ENCODE data around the gene A2M. TPM values are rescaled to one million over a fixed set of nuclear protein-coding genes. Genes with fewer than 3 reads are reported as not detected.

Gene A2M
- total RNA-seq, 2 donors from 2014 or later = 0.66 TPM; not detected in 1

DNA sequence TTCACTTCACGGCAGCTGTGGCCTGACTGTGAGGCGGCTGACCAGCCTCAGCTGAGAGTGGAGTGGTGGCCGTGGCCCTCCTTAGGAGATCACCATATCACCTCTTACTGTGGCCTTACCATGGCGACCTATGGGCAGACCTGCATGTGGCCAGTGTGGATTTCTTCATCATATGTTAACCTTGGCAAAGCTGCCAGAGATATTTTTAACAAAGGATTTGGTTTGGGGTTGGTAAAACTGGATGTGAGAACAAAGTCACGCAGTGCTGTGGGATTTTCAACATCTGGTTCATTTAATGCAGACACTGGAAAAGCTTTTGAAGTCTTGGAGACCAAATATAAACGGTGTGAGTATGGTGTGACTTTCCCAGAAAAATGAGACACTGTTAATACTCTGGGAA, 79.5 kb downstream of the A2M start:
- Mint-ChIP-seq H3K4me3 (no peak overlapping the region), H3K9me3 (peaks cover 8% of the 10 kb centered on the region), H3K4me1 (peaks cover 29% of the 10 kb centered on the region), H3K27ac (no peak overlapping the region), H3K36me3 (ENCODE audit: low read depth) (no peaks in the 10 kb centered on the region), H3K27me3 (ENCODE audit: insufficient read depth) (no peaks in the 10 kb centered on the region)
- Histone ChIP-seq H3K27ac (ENCODE audit: low read depth, low read length) (no peak overlapping the region), H3K9me3 (ENCODE audit: control insufficient read depth, low read length) (no peaks in the 10 kb centered on the region), H3K36me3 (ENCODE audit: control insufficient read depth, insufficient read depth, low read length) (no peaks in the 10 kb centered on the region), H3K4me1 (ENCODE audit: control insufficient read depth, insufficient read depth, low read length) (peaks cover 2% of the 10 kb centered on the region), H3K27me3 (ENCODE audit: control insufficient read depth, insufficient read depth, low read length, poor library complexity, severe bottlenecking) (no peaks in the 10 kb centered on the region), H3K9ac (ENCODE audit: extremely low read depth, low read length, poor library complexity, severe bottlenecking) (no peak overlapping the region), H3K4me3 (ENCODE audit: low read length) (no peak overlapping the region)
- no peak for DNase-seq
- WGBS, 2 experiments (ENCODE audit: insufficient coverage in 1 of 2, insufficient read length in 1 of 2) = 94 to 96% methylated on average over 3 to 6 of the region's 6 CpGs
- TF ChIP-seq, protein P1, sequence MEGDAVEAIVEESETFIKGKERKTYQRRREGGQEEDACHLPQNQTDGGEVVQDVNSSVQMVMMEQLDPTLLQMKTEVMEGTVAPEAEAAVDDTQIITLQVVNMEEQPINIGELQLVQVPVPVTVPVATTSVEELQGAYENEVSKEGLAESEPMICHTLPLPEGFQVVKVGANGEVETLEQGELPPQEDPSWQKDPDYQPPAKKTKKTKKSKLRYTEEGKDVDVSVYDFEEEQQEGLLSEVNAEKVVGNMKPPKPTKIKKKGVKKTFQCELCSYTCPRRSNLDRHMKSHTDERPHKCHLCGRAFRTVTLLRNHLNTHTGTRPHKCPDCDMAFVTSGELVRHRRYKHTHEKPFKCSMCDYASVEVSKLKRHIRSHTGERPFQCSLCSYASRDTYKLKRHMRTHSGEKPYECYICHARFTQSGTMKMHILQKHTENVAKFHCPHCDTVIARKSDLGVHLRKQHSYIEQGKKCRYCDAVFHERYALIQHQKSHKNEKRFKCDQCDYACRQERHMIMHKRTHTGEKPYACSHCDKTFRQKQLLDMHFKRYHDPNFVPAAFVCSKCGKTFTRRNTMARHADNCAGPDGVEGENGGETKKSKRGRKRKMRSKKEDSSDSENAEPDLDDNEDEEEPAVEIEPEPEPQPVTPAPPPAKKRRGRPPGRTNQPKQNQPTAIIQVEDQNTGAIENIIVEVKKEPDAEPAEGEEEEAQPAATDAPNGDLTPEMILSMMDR (conservative IDR thresholded peaks at IDR 0.05) = no peak

DNA sequence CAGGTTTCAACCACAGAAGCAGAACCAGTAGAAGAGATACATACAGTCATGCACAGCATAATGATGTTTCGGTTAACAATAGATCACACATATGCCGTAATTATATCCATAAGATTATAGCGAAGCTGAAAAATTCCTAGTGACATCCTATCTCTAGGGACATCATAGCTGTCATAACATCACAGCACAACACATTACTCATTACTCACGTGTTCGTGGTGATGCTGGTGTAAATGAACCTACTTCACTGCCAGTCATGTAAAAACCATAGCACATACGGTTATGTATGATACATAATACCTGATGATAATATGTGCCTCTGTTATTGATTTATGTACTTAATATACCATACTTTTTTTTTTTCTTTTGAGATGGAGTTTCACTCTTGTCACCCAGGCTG, 81.6 kb downstream of the A2M start:
- H3K9me3 ChIP-seq (ENCODE audit: control insufficient read depth, low read length) = no peaks in the 10 kb centered on the region
- H3K27me3 Mint-ChIP-seq (ENCODE audit: insufficient read depth) = no peaks in the 10 kb centered on the region
- 97 to 100% methylated on average over 2 to 5 of the region's 6 CpGs for WGBS, 2 experiments (ENCODE audit: insufficient coverage in 1 of 2, insufficient read length in 1 of 2)

DNA sequence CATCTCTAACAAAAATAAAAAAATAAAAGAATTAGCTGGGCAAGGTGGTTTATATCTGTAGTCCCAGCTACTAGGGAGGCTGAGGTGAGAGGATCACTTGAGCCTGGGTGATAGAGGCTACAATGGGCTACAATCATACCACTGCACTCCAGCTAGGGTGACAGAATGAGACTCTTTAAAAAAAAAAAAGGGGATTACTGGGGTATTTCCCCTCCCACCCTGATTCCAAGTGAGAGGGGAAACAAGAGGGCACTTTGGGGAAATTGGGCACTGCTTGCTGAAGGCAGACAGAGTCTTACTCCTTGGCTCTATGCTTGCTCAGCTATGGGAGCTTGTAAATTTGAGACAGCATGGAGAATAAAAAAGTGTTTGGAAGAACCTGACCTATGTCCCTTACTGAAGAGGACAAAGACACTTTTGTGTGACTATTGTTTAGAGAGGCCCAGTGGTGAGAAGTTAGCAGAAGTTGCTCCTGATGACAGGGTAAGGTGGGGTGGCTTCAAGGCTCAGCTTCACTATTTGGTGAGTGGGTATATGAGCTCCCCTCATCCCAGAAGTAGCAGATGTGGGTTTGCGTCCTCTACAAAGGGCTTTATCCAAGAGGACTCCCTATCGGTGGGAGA, 82.3 kb downstream of the A2M start:
- WGBS, 2 experiments (ENCODE audit: insufficient coverage in 1 of 2, insufficient read length in 1 of 2) = 94 to 97% methylated on average over 2 of the region's 2 CpGs
- Histone ChIP-seq H3K4me3 (ENCODE audit: low read length) (no peak overlapping the region), H3K9ac (ENCODE audit: extremely low read depth, low read length, poor library complexity, severe bottlenecking) (no peak overlapping the region), H3K27ac (ENCODE audit: low read depth, low read length) (no peak overlapping the region), H3K9me3 (ENCODE audit: control insufficient read depth, low read length) (no peaks in the 10 kb centered on the region), H3K27me3 (ENCODE audit: control insufficient read depth, insufficient read depth, low read length, poor library complexity, severe bottlenecking) (no peaks in the 10 kb centered on the region), H3K36me3 (ENCODE audit: control insufficient read depth, insufficient read depth, low read length) (no peaks in the 10 kb centered on the region), H3K4me1 (ENCODE audit: control insufficient read depth, insufficient read depth, low read length) (peaks cover 2% of the 10 kb centered on the region)
- H3K4me1 Mint-ChIP-seq = peaks cover 37% of the 10 kb centered on the region
- H3K36me3 Mint-ChIP-seq (ENCODE audit: low read depth) = peaks cover 3% of the 10 kb centered on the region
- H3K27me3 Mint-ChIP-seq (ENCODE audit: insufficient read depth) = no peaks in the 10 kb centered on the region
- H3K4me3 Mint-ChIP-seq = no peak overlapping the region
- peaks cover 11% of the 10 kb centered on the region for H3K9me3 Mint-ChIP-seq
- TF ChIP-seq, protein P1 (conservative IDR thresholded peaks at IDR 0.05) = no peak
- no peak for DNase-seq
- no peak overlapping the region for H3K27ac Mint-ChIP-seq

More for the DNA sequence above, 81.6 kb downstream of the A2M start:
- Histone ChIP-seq H3K36me3 (ENCODE audit: control insufficient read depth, insufficient read depth, low read length) (no peaks in the 10 kb centered on the region), H3K27me3 (ENCODE audit: control insufficient read depth, insufficient read depth, low read length, poor library complexity, severe bottlenecking) (no peaks in the 10 kb centered on the region), H3K4me1 (ENCODE audit: control insufficient read depth, insufficient read depth, low read length) (peaks cover 2% of the 10 kb centered on the region), H3K4me3 (ENCODE audit: low read length) (no peak overlapping the region), H3K27ac (ENCODE audit: low read depth, low read length) (no peak overlapping the region), H3K9ac (ENCODE audit: extremely low read depth, low read length, poor library complexity, severe bottlenecking) (no peak overlapping the region)
- TF ChIP-seq, protein P1 (conservative IDR thresholded peaks at IDR 0.05) = no peak
- no peak overlapping the region for H3K27ac Mint-ChIP-seq
- no peak for DNase-seq
- peaks cover 8% of the 10 kb centered on the region for H3K9me3 Mint-ChIP-seq
- H3K4me3 Mint-ChIP-seq = no peak overlapping the region
- peaks cover 37% of the 10 kb centered on the region for H3K4me1 Mint-ChIP-seq
- no peaks in the 10 kb centered on the region for H3K36me3 Mint-ChIP-seq (ENCODE audit: low read depth)

Data from endodermal cell (in vitro differentiated cells).